GM21367 (cell line): Measurements from ENCODE around the gene PAPSS2.

ENCODE experiments used
- ATAC-seq: cut with Tn5 transposase; IDR thresholded peaks from one replicate; pipeline ENCODE4 v1.9.1; 2021; ENCODE audit not compliant: unreplicated experiment

The PAPSS2 gene

DNA sequence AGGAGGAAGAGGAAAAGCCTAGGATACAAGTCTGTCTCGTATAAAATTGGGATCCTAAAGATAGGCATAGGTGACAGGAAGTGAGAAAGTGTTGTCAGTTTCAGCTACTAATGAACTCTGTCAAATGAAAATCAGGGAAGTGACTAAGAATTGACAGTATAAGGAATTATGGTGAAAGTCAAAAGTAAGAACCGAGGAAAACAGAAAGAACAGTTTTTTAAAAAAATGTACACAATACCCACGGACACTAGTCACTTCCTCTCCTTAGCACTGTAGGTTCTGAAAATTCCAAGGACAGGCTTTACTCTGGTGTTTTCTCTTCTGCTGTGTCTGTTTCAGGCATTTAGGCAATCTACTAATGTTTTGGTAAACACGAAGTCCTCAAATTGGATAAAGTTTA, 116.1 kb downstream of the PAPSS2 start:
- no peak for ATAC-seq

DNA sequence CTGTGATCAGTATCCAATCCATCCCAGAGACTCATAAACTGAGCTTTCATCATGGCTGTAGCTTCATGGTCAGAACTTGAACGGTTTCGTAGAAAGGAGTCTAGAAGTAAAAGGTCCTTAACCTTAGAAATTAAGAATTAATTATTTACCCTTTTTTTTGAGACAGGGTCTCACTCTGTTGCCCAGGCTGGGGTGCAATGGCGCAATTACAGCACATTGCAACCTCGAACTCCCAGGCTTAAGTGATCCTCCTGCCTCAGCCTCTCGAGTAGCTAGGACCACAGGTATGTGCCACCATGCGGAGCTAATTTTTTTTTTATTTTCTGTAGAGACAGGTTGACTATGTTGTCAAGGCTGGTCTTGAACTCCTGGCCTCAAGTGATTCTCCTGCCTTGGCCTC, 116.7 kb downstream of the PAPSS2 start:
- ATAC-seq, result no peak

DNA sequence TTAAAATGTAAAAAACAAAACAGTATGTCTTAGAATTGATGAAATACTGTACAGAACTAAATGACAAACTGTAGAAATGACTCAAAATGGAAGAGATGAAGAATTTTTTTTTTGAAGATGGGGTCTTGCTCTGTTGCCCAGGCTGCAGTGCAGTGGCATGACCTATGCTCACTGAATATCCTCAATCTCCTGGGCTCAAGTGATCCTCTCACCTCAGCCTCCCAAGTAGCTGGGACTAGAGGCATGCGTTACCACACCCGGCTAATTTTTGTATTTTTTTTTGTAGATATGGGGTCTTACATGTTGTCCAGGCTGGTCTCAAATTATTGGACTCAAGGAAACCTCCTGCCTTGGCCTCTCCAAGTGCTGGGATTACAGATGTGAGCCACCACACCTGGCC, 121.9 kb downstream of the PAPSS2 start:
- no peak for ATAC-seq

DNA sequence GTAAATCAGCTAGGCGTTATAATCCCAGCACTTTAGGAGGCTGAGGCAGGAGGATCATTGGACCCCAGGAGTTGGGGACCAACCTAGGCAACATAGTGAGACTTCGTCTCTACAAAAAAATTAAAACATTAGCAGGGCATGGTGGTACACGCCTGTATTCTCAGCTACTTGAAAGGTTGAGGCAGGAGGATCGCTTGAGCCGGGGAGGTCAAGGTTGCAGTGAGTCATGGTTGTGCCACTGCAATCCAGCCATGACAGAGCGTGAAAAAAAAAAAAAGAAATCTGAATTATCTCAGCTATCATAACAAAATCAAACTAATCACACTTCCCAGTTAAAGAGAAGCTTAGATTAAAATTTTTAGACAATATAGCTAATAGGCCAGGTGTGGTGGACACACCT, 123.0 kb downstream of the PAPSS2 start:
- ATAC-seq, result no peak

DNA sequence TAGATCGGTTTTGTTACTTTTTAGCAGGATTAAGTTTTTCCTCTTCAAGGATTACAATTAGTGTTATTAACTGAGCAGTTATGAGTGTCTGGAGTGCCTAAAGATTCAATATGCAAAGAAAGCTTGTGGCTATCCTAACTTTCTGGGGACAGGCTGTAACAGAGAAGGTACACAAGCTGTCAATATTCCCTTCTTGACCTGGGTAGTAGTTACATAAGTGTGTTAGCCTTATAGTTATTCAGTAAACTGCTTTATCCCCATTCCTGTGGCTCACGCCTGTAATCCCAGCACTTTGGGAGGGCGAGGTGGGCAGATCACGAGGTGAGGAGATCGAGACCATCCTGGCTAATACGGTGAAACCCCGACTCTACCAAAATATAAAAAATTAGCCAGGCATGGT, 126.7 kb downstream of the PAPSS2 start:
- ATAC-seq, result no peak

DNA sequence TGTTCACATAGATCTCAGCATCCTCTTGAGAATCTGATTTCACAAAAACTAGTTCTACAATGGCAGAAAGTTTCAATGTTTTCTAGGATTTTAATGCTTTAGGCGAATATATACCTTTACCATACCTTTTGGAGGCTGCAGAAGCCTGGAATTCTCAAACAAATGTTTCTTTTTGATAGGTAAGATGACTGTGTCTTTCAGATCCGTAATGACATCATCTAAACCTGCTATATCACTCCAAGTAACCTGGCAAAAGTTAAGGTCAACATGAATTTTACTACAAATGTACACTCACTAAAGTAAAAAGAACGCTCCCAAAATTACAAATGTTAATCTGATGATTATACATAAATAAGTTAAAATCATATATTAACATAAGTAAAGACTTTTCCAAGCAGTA, 130.5 kb downstream of the PAPSS2 start:
- ATAC-seq, result no peak

DNA sequence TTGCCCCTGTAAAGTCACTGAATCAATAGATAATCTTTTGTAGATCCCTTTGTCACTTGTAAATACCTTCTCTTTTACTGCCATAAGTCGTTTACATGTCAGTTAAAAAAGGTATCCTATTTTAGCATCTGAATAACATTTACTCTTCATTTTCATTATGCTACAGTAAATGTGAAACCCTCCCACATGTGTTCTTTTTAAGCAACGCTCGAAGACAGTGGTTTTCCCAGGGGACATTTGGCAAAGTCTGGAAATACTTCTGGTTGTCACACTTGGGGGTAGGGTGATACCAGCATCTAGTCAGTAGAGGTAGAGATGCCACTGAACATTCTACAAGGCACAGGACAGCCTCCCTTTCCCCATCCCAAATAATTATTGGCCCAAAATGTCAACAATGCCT, 134.6 kb downstream of the PAPSS2 start:
- ATAC-seq, result no peak
